ENCODE measurements around the gene LRRC8D.

Gene LRRC8D

GRCh38 chr1:89941110-89941766, 120.4 kb downstream of the LRRC8D start:
- no peaks in the 10 kb centered on the region for H3K27me3 ChIP-seq (ENCODE audit: control insufficient read depth, insufficient read depth, low read length)
- peaks cover 35% of the 10 kb centered on the region for H3K4me1 ChIP-seq (ENCODE audit: control insufficient read depth, low read depth, low read length)
- peaks cover 3% of the 10 kb centered on the region for H3K36me3 ChIP-seq (ENCODE audit: control insufficient read depth, low read depth, low read length)
- no peak overlapping the region for H3K27ac ChIP-seq (ENCODE audit: low read length)
- no peak overlapping the region for H3K9ac ChIP-seq (ENCODE audit: low read length)
- H3K9me3 ChIP-seq (ENCODE audit: control insufficient read depth, low read depth, low read length), result no peaks in the 10 kb centered on the region
- no peak overlapping the region for H3K4me3 ChIP-seq (ENCODE audit: low read length)

GRCh38 chr1:89942014-89942413, 121.2 kb downstream of the LRRC8D start:
- no peaks in the 10 kb centered on the region for H3K36me3 ChIP-seq (ENCODE audit: control insufficient read depth, low read depth, low read length)
- no peaks in the 10 kb centered on the region for H3K9me3 ChIP-seq (ENCODE audit: control insufficient read depth, low read depth, low read length)
- H3K4me3 ChIP-seq (ENCODE audit: low read length), result no peak overlapping the region
- H3K9ac ChIP-seq (ENCODE audit: low read length), result no peak overlapping the region
- peaks cover 35% of the 10 kb centered on the region for H3K4me1 ChIP-seq (ENCODE audit: control insufficient read depth, low read depth, low read length)
- no peak overlapping the region for H3K27ac ChIP-seq (ENCODE audit: low read length)
- H3K27me3 ChIP-seq (ENCODE audit: control insufficient read depth, insufficient read depth, low read length), result no peaks in the 10 kb centered on the region

- Histone ChIP-seq H3K9ac (ENCODE audit: low read length) (no peak overlapping the region), H3K9me3 (ENCODE audit: control insufficient read depth, low read depth, low read length) (no peaks in the 10 kb centered on the region), H3K27me3 (ENCODE audit: control insufficient read depth, insufficient read depth, low read length) (no peaks in the 10 kb centered on the region), H3K4me3 (ENCODE audit: low read length) (no peak overlapping the region), H3K27ac (ENCODE audit: low read length) (no peak overlapping the region), H3K36me3 (ENCODE audit: control insufficient read depth, low read depth, low read length) (no peaks in the 10 kb centered on the region), H3K4me1 (ENCODE audit: control insufficient read depth, low read depth, low read length) (peaks cover 33% of the 10 kb centered on the region)
These were observed 122.2 kb downstream of the LRRC8D start for GRCh38 chr1:89942825-89943658.

- no peak overlapping the region for H3K9ac ChIP-seq (ENCODE audit: low read length)
- H3K27me3 ChIP-seq (ENCODE audit: control insufficient read depth, insufficient read depth, low read length), result no peaks in the 10 kb centered on the region
- H3K36me3 ChIP-seq (ENCODE audit: control insufficient read depth, low read depth, low read length), result no peaks in the 10 kb centered on the region
- no peak overlapping the region for H3K27ac ChIP-seq (ENCODE audit: low read length)
- H3K4me3 ChIP-seq (ENCODE audit: low read length), result no peak overlapping the region
- no peaks in the 10 kb centered on the region for H3K9me3 ChIP-seq (ENCODE audit: control insufficient read depth, low read depth, low read length)
- peaks cover 24% of the 10 kb centered on the region for H3K4me1 ChIP-seq (ENCODE audit: control insufficient read depth, low read depth, low read length)
These were observed 123.3 kb downstream of the LRRC8D start for GRCh38 chr1:89943846-89944781.

GRCh38 chr1:89945852-89946476, 125.1 kb downstream of the LRRC8D start:
- peaks cover 23% of the 10 kb centered on the region for H3K4me1 ChIP-seq (ENCODE audit: control insufficient read depth, low read depth, low read length)
- no peak overlapping the region for H3K4me3 ChIP-seq (ENCODE audit: low read length)
- no peak overlapping the region for H3K27ac ChIP-seq (ENCODE audit: low read length)
- no peak overlapping the region for H3K9ac ChIP-seq (ENCODE audit: low read length)
- H3K27me3 ChIP-seq (ENCODE audit: control insufficient read depth, insufficient read depth, low read length), result no peaks in the 10 kb centered on the region
- no peaks in the 10 kb centered on the region for H3K9me3 ChIP-seq (ENCODE audit: control insufficient read depth, low read depth, low read length)
- H3K36me3 ChIP-seq (ENCODE audit: control insufficient read depth, low read depth, low read length), result no peaks in the 10 kb centered on the region

- no peak overlapping the region for H3K27ac ChIP-seq (ENCODE audit: low read length)
- no peak overlapping the region for H3K4me3 ChIP-seq (ENCODE audit: low read length)
- no peak overlapping the region for H3K9ac ChIP-seq (ENCODE audit: low read length)
- peaks cover 24% of the 10 kb centered on the region for H3K4me1 ChIP-seq (ENCODE audit: control insufficient read depth, low read depth, low read length)
- no peaks in the 10 kb centered on the region for H3K36me3 ChIP-seq (ENCODE audit: control insufficient read depth, low read depth, low read length)
- no peaks in the 10 kb centered on the region for H3K27me3 ChIP-seq (ENCODE audit: control insufficient read depth, insufficient read depth, low read length)
- no peaks in the 10 kb centered on the region for H3K9me3 ChIP-seq (ENCODE audit: control insufficient read depth, low read depth, low read length)
These were observed 125.7 kb downstream of the LRRC8D start for GRCh38 chr1:89946532-89946931.

GRCh38 chr1:89948722-89949345, 128.0 kb downstream of the LRRC8D start:
- Histone ChIP-seq H3K9ac (ENCODE audit: low read length) (no peak overlapping the region), H3K9me3 (ENCODE audit: control insufficient read depth, low read depth, low read length) (no peaks in the 10 kb centered on the region), H3K4me1 (ENCODE audit: control insufficient read depth, low read depth, low read length) (peaks cover 19% of the 10 kb centered on the region), H3K27ac (ENCODE audit: low read length) (no peak overlapping the region), H3K27me3 (ENCODE audit: control insufficient read depth, insufficient read depth, low read length) (no peaks in the 10 kb centered on the region), H3K4me3 (ENCODE audit: low read length) (no peak overlapping the region), H3K36me3 (ENCODE audit: control insufficient read depth, low read depth, low read length) (no peaks in the 10 kb centered on the region)

GRCh38 chr1:89949991-89950624, 129.3 kb downstream of the LRRC8D start:
- Histone ChIP-seq H3K9me3 (ENCODE audit: control insufficient read depth, low read depth, low read length) (no peaks in the 10 kb centered on the region), H3K4me3 (ENCODE audit: low read length) (no peak overlapping the region), H3K4me1 (ENCODE audit: control insufficient read depth, low read depth, low read length) (peaks cover 14% of the 10 kb centered on the region), H3K9ac (ENCODE audit: low read length) (no peak overlapping the region), H3K36me3 (ENCODE audit: control insufficient read depth, low read depth, low read length) (no peaks in the 10 kb centered on the region), H3K27ac (ENCODE audit: low read length) (no peak overlapping the region), H3K27me3 (ENCODE audit: control insufficient read depth, insufficient read depth, low read length) (no peaks in the 10 kb centered on the region)

- Histone ChIP-seq H3K4me1 (ENCODE audit: control insufficient read depth, low read depth, low read length) (peaks cover 20% of the 10 kb centered on the region), H3K9me3 (ENCODE audit: control insufficient read depth, low read depth, low read length) (no peaks in the 10 kb centered on the region), H3K27me3 (ENCODE audit: control insufficient read depth, insufficient read depth, low read length) (no peaks in the 10 kb centered on the region), H3K4me3 (ENCODE audit: low read length) (no peak overlapping the region), H3K36me3 (ENCODE audit: control insufficient read depth, low read depth, low read length) (no peaks in the 10 kb centered on the region), H3K9ac (ENCODE audit: low read length) (no peak overlapping the region), H3K27ac (ENCODE audit: low read length) (no peak overlapping the region)
These were observed 129.9 kb downstream of the LRRC8D start for GRCh38 chr1:89950703-89951102.

- Histone ChIP-seq H3K4me3 (ENCODE audit: low read length) (no peak overlapping the region), H3K9ac (ENCODE audit: low read length) (no peak overlapping the region), H3K9me3 (ENCODE audit: control insufficient read depth, low read depth, low read length) (no peaks in the 10 kb centered on the region), H3K27ac (ENCODE audit: low read length) (no peak overlapping the region), H3K4me1 (ENCODE audit: control insufficient read depth, low read depth, low read length) (peaks cover 20% of the 10 kb centered on the region), H3K27me3 (ENCODE audit: control insufficient read depth, insufficient read depth, low read length) (no peaks in the 10 kb centered on the region), H3K36me3 (ENCODE audit: control insufficient read depth, low read depth, low read length) (no peaks in the 10 kb centered on the region)
These were observed 131.2 kb downstream of the LRRC8D start for GRCh38 chr1:89951766-89952604.
